Activated naive CD4-positive, alpha-beta T cell treated with anti-CD3 and anti-CD28 coated beads, Interleukin-2, amount 50 U/mL, for 72 hours (primary cell): ENCODE data around the gene STAT4. TPM values are rescaled to one million over a fixed set of nuclear protein-coding genes. Genes with fewer than 3 reads are reported as not detected.

Experiments
- ATAC-seq, 2 donors: fragments of 150-1000 bp; cut with Tn5 transposase; 2 replicates each; pipeline ENCODE4 v1.10.0; 2021; ENCODE audit warnings: mild to moderate bottlenecking in 2 of 2, moderate library complexity in 2 of 2
- DNase-seq, 2 donors: peaks; one replicate each; pipeline ENCODE4 v3.0.0; 2021 to 2022; ENCODE audit warnings: low spot score in 2 of 2
- H3K27ac Mint-ChIP-seq, 2 donors: one replicate each; pipeline ENCODE4 v1.8.0; 2022; ENCODE audit warnings: mild to moderate bottlenecking in 2 of 2, mixed read lengths in 2 of 2
- H3K36me3 Mint-ChIP-seq, 2 donors: one replicate each; pipeline ENCODE4 v1.8.0; 2022; ENCODE audit warnings: mixed read lengths in 2 of 2
- H3K9me3 Mint-ChIP-seq, 2 donors: one replicate each; pipeline ENCODE4 v1.8.0; 2022; ENCODE audit warnings: mixed read lengths in 2 of 2
- total RNA-seq, 2 donors: library from RNA; stranded (reverse); gene quantifications; one replicate each; pipeline ENCODE4 v1.2.3, GENCODE V29; 2022

STAT4 gene
- total RNA-seq, 2 donors from 2014 or later: 56.5 to 67.1 TPM

DNA sequence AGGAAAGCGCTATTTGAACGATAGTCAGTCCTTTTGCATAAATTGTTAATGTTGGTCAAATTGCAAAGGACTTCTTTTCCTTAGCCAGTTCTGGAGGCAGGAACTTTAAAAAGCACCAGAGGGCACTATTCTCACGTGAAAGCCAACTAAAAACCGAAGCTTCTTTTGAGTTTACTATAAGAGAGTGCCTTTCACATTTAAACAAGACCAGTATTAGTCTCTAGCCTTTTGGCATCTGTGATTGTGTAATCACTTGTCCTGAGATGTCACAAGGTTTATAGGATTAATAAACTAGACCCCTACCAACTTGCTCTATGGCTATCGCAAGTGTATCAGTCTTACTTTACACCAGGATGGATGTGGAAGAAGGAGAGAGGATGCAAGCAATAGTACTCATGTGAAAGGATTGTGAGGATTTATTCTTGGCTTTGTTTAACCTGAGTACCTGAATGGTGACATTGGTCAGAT, 14.4 kb upstream of the STAT4 start:
- DNase-seq: no peak
- ATAC-seq: peak; percentile 76 to 78
- Mint-ChIP-seq H3K9me3 (peaks cover 0 to 4% of the 10 kb centered on the region in 2 donors), H3K36me3 (peaks cover 0 to 5% of the 10 kb centered on the region in 2 donors), H3K27ac (no peak overlapping the region)

DNA sequence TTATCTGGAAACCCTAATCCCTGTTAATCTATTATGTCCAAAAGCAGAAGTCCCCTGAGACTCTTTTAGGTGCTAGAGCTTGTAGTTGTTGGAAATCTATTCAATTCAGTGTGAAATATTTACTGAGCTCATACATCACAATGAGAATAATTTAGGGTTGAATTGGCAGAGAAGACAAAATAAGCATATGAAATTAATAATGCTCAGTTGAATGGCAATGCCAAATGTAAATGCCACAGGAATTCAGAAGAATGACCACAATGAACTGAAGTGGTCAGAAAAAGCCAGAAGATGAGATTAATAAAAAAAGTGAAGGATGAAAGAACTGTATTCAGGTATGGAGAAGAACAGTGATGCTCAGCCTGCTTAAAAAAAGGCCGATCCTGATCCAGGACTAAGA, 8.0 kb upstream of the STAT4 start:
- no peak overlapping the region for H3K27ac Mint-ChIP-seq
- H3K36me3 Mint-ChIP-seq: no peaks in the 10 kb centered on the region
- ATAC-seq: no peak
- DNase-seq: no peak
- H3K9me3 Mint-ChIP-seq: no peaks in the 10 kb centered on the region

GRCh38 chr2:191158193-191158592, 7.4 kb upstream of the STAT4 start:
- no peaks in the 10 kb centered on the region for H3K36me3 Mint-ChIP-seq
- no peak overlapping the region for H3K27ac Mint-ChIP-seq
- DNase-seq (no peak), ATAC-seq (no peak)
- H3K9me3 Mint-ChIP-seq: no peaks in the 10 kb centered on the region

GRCh38 chr2:191155608-191156071, 4.8 kb upstream of the STAT4 start:
- ATAC-seq: no peak
- Mint-ChIP-seq H3K27ac (no peak overlapping the region), H3K36me3 (no peaks in the 10 kb centered on the region), H3K9me3 (no peaks in the 10 kb centered on the region)
- no peak for DNase-seq

GRCh38 chr2:191153716-191154115, 2.9 kb upstream of the STAT4 start:
- peaks cover 0 to 5% of the 10 kb centered on the region in 2 donors for H3K36me3 Mint-ChIP-seq
- H3K27ac Mint-ChIP-seq: no peak overlapping the region
- H3K9me3 Mint-ChIP-seq: no peaks in the 10 kb centered on the region
- DNase-seq (no peak), ATAC-seq (no peak)

DNA sequence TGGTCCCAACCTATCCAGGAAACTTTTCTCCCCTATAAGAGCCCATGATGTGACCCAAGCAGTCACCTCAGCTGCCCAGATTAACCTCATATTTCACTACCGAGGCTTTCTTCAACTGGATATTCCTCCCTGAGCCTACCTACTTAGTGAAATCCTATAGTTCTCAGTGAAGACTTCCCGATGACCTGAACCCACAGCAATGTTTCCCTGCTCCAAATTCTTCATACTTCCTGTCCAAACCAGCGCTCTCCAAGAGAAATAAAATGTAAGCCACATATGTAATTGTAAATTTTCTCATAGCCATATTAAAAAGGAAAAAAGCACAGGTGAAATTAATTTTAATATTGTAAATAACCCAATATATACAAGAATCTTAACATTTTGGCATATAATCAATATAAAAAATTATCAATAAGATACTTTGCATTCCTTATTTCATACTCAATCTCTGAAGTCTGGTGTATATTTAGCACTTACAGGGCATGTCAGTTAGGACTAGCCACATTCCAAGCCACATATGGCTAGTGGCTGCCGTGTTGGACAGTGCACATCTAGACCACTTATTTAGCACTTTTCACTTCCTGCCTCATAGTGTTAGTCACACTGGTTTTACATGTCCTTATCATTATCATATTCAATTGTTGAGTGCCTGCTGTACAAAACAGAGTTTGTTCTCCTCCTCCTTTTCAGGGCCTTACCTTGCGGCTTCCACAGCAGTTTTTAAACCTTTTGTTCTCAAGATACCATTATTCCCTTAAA, 1.9 kb upstream of the STAT4 start:
- DNase-seq: no peak
- H3K36me3 Mint-ChIP-seq: peaks cover under 1 to 13% of the 10 kb centered on the region in 2 donors
- no peaks in the 10 kb centered on the region for H3K9me3 Mint-ChIP-seq
- peak overlapping the region; percentile 5 to 98 for H3K27ac Mint-ChIP-seq
- ATAC-seq: peak in 1 of 2 donors; percentile 20

DNA sequence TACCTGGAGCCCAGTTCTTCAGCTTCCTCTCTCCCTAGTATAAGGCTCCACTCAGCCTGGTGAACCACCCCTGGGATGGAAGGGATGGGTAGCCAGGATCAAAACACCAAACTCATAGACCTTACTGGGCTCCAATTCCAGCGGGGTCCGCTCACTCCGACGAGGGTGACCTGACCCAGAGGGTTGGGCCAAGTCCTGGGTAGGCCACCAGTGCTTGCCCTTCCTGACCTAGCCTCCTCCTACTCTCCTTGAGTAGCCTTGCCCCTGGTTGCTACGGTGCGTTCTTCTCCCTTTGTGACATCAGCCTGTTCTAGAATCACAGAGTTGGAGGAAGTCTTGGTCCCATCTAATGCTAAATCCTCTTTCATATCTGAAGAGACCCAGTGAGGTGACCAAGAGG, 537 bp upstream of the STAT4 start:
- ATAC-seq (peak; percentile 29 to 38), DNase-seq (no peak)
- Mint-ChIP-seq H3K36me3 (peaks cover 8 to 20% of the 10 kb centered on the region in 2 donors), H3K27ac (peak overlapping the region; percentile 73 to 98), H3K9me3 (no peaks in the 10 kb centered on the region)

DNA sequence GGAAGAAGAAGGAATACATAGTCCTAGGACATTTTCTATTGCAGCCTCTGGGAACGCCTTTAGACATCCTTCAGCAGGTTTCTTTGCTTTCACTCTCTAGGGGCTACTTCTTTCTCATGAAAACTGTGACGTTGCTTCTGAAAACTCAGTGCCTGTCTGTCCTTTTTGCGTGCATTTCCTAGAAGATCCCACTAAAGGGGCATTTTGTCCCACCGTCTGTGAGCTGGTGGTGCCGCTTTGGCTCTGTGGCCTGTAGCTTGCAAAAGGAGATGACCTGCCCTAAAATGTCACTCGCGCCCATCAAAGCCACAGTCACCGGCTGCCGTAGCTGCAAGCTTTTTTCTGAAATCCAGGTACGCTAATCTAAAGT, 579 bp downstream of the STAT4 start:
- ATAC-seq: peak; percentile 11 to 19
- Mint-ChIP-seq H3K9me3 (no peaks in the 10 kb centered on the region), H3K27ac (peak overlapping the region; percentile 93 to 98), H3K36me3 (peaks cover 18 to 28% of the 10 kb centered on the region in 2 donors)
- peak in 1 of 2 donors; percentile 77 for DNase-seq

DNA sequence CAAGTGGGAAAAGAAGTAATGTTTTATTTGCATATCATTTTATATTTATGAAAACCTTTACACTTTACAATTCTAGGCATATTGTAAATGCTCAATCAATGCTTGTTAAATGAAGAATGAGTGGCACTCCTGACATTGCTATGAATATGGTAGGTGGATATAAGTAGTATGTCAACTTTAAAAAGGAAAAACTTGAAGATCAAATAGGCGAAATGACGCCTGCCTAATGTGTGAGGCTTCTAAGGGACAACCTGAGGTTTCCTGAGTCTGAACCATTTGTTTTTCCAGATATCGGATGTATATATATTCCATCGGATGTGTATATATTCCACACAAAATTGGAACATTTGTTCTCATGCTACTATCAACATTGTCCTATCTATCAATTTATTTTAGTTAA, 1.4 kb downstream of the STAT4 start:
- Mint-ChIP-seq H3K27ac (peak overlapping the region; percentile 93 to 98), H3K9me3 (no peaks in the 10 kb centered on the region), H3K36me3 (peaks cover 18 to 30% of the 10 kb centered on the region in 2 donors)
- DNase-seq (no peak), ATAC-seq (no peak)

DNA sequence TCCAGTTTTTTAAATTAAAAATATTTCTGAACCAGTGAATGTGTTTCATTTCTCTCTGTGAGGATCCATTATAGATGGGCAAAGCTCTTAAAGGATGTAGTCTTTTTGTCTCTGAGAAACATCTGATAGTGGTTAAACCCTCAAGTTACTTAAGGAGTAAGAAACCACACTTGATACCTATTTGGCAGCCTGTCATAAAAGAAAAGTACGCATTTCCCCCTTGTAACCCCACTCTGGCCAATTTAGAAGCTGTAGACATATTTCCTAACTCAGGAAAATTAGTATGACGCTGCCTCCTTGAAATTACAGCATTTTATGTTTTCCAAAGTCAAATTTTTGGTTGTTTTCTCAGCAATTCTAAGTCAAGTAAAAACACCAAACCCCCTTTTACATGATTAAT, 2.0 kb downstream of the STAT4 start:
- no peaks in the 10 kb centered on the region for H3K9me3 Mint-ChIP-seq
- DNase-seq: no peak
- ATAC-seq: no peak
- H3K27ac Mint-ChIP-seq: peak overlapping the region in 1 of 2 donors; percentile 98
- H3K36me3 Mint-ChIP-seq: peaks cover 24 to 36% of the 10 kb centered on the region in 2 donors

DNA sequence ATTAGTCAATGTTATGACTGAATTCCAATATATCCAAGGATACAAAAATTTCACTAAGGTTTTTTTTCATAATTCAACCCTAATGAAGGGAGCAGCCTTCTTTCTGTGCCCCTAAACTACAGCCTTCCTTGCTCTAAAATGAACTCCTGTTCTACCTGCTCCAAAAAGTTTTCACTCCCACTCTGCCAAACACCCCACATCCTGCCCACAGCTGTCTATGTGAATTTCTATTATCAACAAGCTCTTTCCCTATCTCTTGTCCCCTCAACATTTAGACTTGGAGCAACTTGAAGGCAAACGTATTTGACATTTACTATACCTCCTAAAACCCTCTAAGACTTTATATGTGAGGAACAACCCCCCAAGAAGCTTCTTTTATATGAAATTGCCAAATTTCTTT, 2.5 kb downstream of the STAT4 start:
- peak overlapping the region in 1 of 2 donors; percentile 98 for H3K27ac Mint-ChIP-seq
- no peak for DNase-seq
- no peak for ATAC-seq
- peaks cover 24 to 36% of the 10 kb centered on the region in 2 donors for H3K36me3 Mint-ChIP-seq
- no peaks in the 10 kb centered on the region for H3K9me3 Mint-ChIP-seq

DNA sequence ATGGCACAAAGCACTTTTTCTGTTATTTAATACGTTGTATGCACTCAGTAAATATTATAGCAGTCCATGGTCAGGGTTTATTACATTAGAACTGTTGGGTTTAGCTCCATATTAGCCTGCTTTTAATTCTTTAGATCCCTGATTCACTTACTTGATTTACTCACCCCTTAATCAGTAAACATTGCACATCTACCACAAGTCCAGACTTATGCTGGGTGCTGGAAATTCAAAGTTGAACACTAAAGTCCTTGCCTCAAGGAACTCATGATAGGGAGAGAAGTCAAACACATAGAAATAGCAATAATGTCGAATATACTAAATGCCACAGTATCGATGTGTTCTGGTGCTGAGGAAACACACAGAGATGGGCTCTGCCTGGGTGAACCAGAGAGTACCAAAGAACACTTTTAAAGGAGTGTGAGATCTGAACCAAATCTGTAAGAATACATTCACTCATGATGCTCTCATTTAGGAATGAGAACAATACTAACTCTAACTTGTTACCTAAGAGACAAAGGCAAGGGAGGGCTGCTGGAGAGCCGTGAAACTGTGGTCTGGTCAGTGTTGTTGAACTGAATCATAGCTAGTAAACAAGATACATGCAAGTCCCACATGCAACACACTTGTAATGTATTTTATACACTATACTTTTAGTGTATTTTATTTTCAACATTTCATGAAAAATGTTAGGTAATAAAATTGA, 4.9 kb downstream of the STAT4 start:
- no peak for ATAC-seq
- no peak for DNase-seq
- Mint-ChIP-seq H3K9me3 (no peaks in the 10 kb centered on the region), H3K27ac (peak overlapping the region in 1 of 2 donors; percentile 31), H3K36me3 (peaks cover 24 to 36% of the 10 kb centered on the region in 2 donors)

GRCh38 chr2:191144217-191144616, 6.6 kb downstream of the STAT4 start:
- H3K27ac Mint-ChIP-seq: peak overlapping the region in 1 of 2 donors; percentile 6
- ATAC-seq (no peak), DNase-seq (no peak)
- H3K36me3 Mint-ChIP-seq: peaks cover 41 to 49% of the 10 kb centered on the region in 2 donors
- H3K9me3 Mint-ChIP-seq: no peaks in the 10 kb centered on the region

DNA sequence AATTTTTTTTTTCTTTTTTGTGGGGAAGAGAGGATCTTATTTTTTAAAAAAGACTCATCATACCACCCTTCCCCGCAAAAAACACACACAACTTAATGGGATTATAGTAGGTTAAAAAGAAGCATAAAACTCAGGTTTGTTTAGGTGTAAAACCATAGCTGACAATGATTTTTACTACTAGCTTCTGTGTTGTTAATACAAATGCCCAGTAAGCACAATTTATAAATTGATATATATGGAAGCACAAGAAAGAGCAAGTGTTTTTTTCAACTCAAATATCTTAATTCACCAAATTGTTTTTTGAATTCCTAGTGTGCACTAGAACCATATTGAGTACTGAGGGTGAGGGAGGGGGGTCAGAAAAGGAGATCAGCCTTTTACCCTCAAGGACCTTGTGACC, 7.0 kb downstream of the STAT4 start:
- Mint-ChIP-seq H3K27ac (peak overlapping the region in 1 of 2 donors; percentile 6), H3K36me3 (peaks cover 46 to 52% of the 10 kb centered on the region in 2 donors)

GRCh38 chr2:191128911-191129304, 21.9 kb downstream of the STAT4 start:
- peaks cover 24 to 29% of the 10 kb centered on the region in 2 donors for H3K36me3 Mint-ChIP-seq
- ATAC-seq (no peak), DNase-seq (no peak)
- H3K27ac Mint-ChIP-seq: peak overlapping the region in 1 of 2 donors; percentile 42
- H3K9me3 Mint-ChIP-seq: no peaks in the 10 kb centered on the region

More for the DNA sequence above, 7.0 kb downstream of the STAT4 start:
- ATAC-seq (no peak), DNase-seq (no peak)
- no peaks in the 10 kb centered on the region for H3K9me3 Mint-ChIP-seq

- ATAC-seq: peak; percentile 86 to 93
- Mint-ChIP-seq H3K36me3 (peaks cover 24 to 29% of the 10 kb centered on the region in 2 donors), H3K27ac (peak overlapping the region in 1 of 2 donors; percentile 42), H3K9me3 (no peaks in the 10 kb centered on the region)
- no peak for DNase-seq
Observed at GRCh38 chr2:191128172-191128910, 22.5 kb downstream of the STAT4 start.

DNA sequence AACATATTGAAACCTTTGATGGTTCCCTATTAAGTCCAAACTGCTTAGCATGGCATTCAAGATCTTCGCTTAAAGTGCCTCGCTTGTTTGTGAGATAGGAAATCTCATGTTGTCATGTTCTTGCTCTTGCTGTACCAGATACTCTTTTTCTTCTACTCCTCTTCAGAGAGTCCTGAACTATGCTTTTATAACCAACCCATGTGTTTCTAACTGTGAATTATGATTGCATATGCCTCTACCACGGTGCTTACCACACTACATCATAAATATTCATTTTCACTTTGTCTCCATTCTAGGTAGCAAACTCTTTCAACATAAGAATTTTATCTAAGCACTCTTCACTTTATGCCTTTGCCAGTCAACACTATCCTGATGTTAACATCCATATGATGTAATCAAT, 23.6 kb downstream of the STAT4 start:
- Mint-ChIP-seq H3K27ac (peak overlapping the region in 1 of 2 donors; percentile 48), H3K9me3 (no peaks in the 10 kb centered on the region), H3K36me3 (peaks cover 21 to 25% of the 10 kb centered on the region in 2 donors)
- no peak for DNase-seq
- peak in 1 of 2 donors; percentile 58 for ATAC-seq
